Caco-2 (cell line): ENCODE results near the gene HSD17B2. TPM values are rescaled to one million over a fixed set of nuclear protein-coding genes. Genes with fewer than 3 reads are reported as not detected.

Experiments
- BruUV-seq: library from RNA; stranded (reverse); fragments of 400-500 nt; replicated peaks from 2 replicates; lab custom pipeline; 2021; lab: Mats Ljungman, UMichigan
- CTCF ChIA-PET: fragments of 300-600 bp; sonication (Branson Sonifier 250); formaldehyde crosslinking; loops from one replicate; lab custom pipeline; 2022; ENCODE audit warnings: antibody characterized with exemption; lab: Charles Lee
- POLR2A ChIA-PET: fragments of 300-600 bp; sonication (Branson Sonifier 250); formaldehyde crosslinking; loops from one replicate; lab custom pipeline; 2022; ENCODE audit warnings: antibody characterized with exemption; lab: Charles Lee
- DNase-seq, 2 experiments: peaks; one replicate each; pipeline versions ENCODE4 v3.0.0 to v3.0.0-alpha.2; 2020 to 2022
- H3K27me3 ChIP-seq: replicated peaks from 2 replicates; pipeline ENCODE4 v1.6.0; 2011; ENCODE audit warnings: low read length; ENCODE audit not compliant: control insufficient read depth, insufficient read depth
- H3K36me3 ChIP-seq: 2 replicates; pipeline ENCODE4 v1.5.1; 2011; ENCODE audit warnings: low read length; ENCODE audit not compliant: control insufficient read depth, insufficient read depth
- H3K4me1 ChIP-seq: fragments of 250-450 bp; sonication (Bioruptor Pico); 2 replicates; pipeline ENCODE4 v1.5.1; 2020; ENCODE audit warnings: mild to moderate bottlenecking
- H3K4me3 ChIP-seq: 2 replicates; pipeline ENCODE4 v1.5.1; 2011; ENCODE audit warnings: low read depth, mild to moderate bottlenecking, control low read depth, low read length
- H3K9me3 ChIP-seq: fragments of 250-450 bp; sonication (Bioruptor Pico); 2 replicates; pipeline ENCODE4 v1.5.1; 2020; ENCODE audit warnings: mild to moderate bottlenecking, moderate library complexity
- H3K27ac Mint-ChIP-seq: one replicate; pipeline ENCODE4 v1.8.0; 2022; ENCODE audit warnings: mixed read lengths; ENCODE audit not compliant: unreplicated experiment
- H3K27me3 Mint-ChIP-seq: one replicate; pipeline ENCODE4 v1.8.0; 2022; ENCODE audit warnings: mixed read lengths; ENCODE audit not compliant: insufficient read depth, unreplicated experiment
- H3K36me3 Mint-ChIP-seq: one replicate; pipeline ENCODE4 v1.8.0; 2022; ENCODE audit warnings: mild to moderate bottlenecking, mixed read lengths; ENCODE audit not compliant: insufficient read depth, unreplicated experiment
- H3K4me1 Mint-ChIP-seq: one replicate; pipeline ENCODE4 v1.8.0; 2022; ENCODE audit warnings: low read depth, mixed read lengths; ENCODE audit not compliant: unreplicated experiment
- H3K4me3 Mint-ChIP-seq: one replicate; pipeline ENCODE4 v1.8.0; 2022; ENCODE audit warnings: mild to moderate bottlenecking, moderate library complexity, mixed read lengths; ENCODE audit not compliant: unreplicated experiment
- H3K9me3 Mint-ChIP-seq: one replicate; pipeline ENCODE4 v1.8.0; 2022; ENCODE audit warnings: mixed read lengths; ENCODE audit not compliant: unreplicated experiment
- CTCF ChIP-seq, 2 experiments: fragments of 200-600 bp in 1 of 2; IDR thresholded peaks; 1 replicate in 1 of 2; 2 replicates in 1 of 2; pipeline versions ENCODE4 v1.5.1 to v1.8.0; 2011 to 2022; ENCODE audit warnings: antibody characterized with exemption in 1 of 2, control low read depth in 1 of 2, inconsistent platforms in 1 of 2, low read depth in 1 of 2, low read length in 1 of 2, mild to moderate bottlenecking in 1 of 2, moderate library complexity in 1 of 2; ENCODE audit not compliant: insufficient read depth in 1 of 2, severe bottlenecking in 1 of 2, unreplicated experiment in 1 of 2
- intact Hi-C: fragments of 100-400 bp; cut with micrococcal nuclease; formaldehyde crosslinking; loops from one replicate; pipeline ENCODE4 v1.10.0; 2022; ENCODE audit not compliant: unreplicated experiment
- total RNA-seq: library from RNA; stranded (reverse); gene quantifications from 2 replicates; pipeline ENCODE4 v1.2.3, GENCODE V29; 2022

Gene HSD17B2
- total RNA-seq, 1 experiment from 2014 or later: 5.1 TPM

- Histone ChIP-seq H3K4me1 (0 out of 2 replicates have a peak, but pooled peaks cover 4% of the 10 kb centered on the region), H3K36me3 (no peaks in the 10 kb centered on the region), H3K27me3 (no peaks in the 10 kb centered on the region), H3K4me3 (no peak overlapping the region), H3K9me3 (peaks cover 4% of the 10 kb centered on the region; the same call in 1 of the 2 replicates)
- no peak for DNase-seq
- POLR2A ChIA-PET: no interaction called here
- no peak overlapping the region for H3K4me3 Mint-ChIP-seq
- no peak overlapping the region for H3K27ac Mint-ChIP-seq
- TF ChIP-seq CTCF (IDR thresholded peaks at IDR 0.05; ENCODE audit: insufficient read depth in 1 of 2, low read depth in 1 of 2, low read length in 1 of 2, severe bottlenecking in 1 of 2, unreplicated experiment in 1 of 2): no peak
- CTCF ChIA-PET: interaction anchor here (0.6 kb wide), 1 partner anchor 153 kb away, joined by 3 read pairs; no protein-coding TSS in a partner anchor
- H3K4me1 Mint-ChIP-seq: no peaks in the 10 kb centered on the region
- H3K9me3 Mint-ChIP-seq: peaks cover 38% of the 10 kb centered on the region
- no peaks in the 10 kb centered on the region for H3K36me3 Mint-ChIP-seq
- BruUV-seq: no TSS peak
- intact Hi-C loops: no loop called here
- H3K27me3 Mint-ChIP-seq: peaks cover 5% of the 10 kb centered on the region
These were observed 46.2 kb downstream of the HSD17B2 start for GRCh38 chr16:82081264-82081663.

- intact Hi-C loops: no loop called here
- Mint-ChIP-seq H3K36me3 (no peaks in the 10 kb centered on the region), H3K4me3 (no peak overlapping the region), H3K9me3 (peaks cover 38% of the 10 kb centered on the region), H3K27me3 (peaks cover 5% of the 10 kb centered on the region), H3K27ac (no peak overlapping the region), H3K4me1 (no peaks in the 10 kb centered on the region)
- Histone ChIP-seq H3K4me1 (0 out of 2 replicates have a peak, but pooled peaks cover 4% of the 10 kb centered on the region), H3K9me3 (peaks cover under 1% of the 10 kb centered on the region; the same call in 1 of the 2 replicates), H3K36me3 (no peaks in the 10 kb centered on the region), H3K27me3 (no peaks in the 10 kb centered on the region), H3K4me3 (no peak overlapping the region)
- POLR2A ChIA-PET: no interaction called here
- DNase-seq: no peak
- TF ChIP-seq CTCF (IDR thresholded peaks at IDR 0.05; ENCODE audit: insufficient read depth in 1 of 2, low read depth in 1 of 2, low read length in 1 of 2, severe bottlenecking in 1 of 2, unreplicated experiment in 1 of 2): no peak
- BruUV-seq: no TSS peak
- CTCF ChIA-PET: no interaction called here
These were observed 47.0 kb downstream of the HSD17B2 start for GRCh38 chr16:82082097-82082496.

- ChIA-PET CTCF (no interaction called here), POLR2A (no interaction called here)
- intact Hi-C loops: no loop called here
- no peaks in the 10 kb centered on the region for H3K36me3 Mint-ChIP-seq
- no TSS peak for BruUV-seq
- Histone ChIP-seq H3K4me3 (no peak overlapping the region), H3K27me3 (no peaks in the 10 kb centered on the region), H3K36me3 (no peaks in the 10 kb centered on the region; the same call in 1 of the 2 replicates), H3K4me1 (0 out of 2 replicates have a peak, but pooled peaks cover 4% of the 10 kb centered on the region), H3K9me3 (no peaks in the 10 kb centered on the region)
- no peaks in the 10 kb centered on the region for H3K4me1 Mint-ChIP-seq
- peaks cover 2% of the 10 kb centered on the region for H3K27me3 Mint-ChIP-seq
- no peak overlapping the region for H3K27ac Mint-ChIP-seq
- no peak for DNase-seq
- peaks cover 32% of the 10 kb centered on the region for H3K9me3 Mint-ChIP-seq
- TF ChIP-seq CTCF (IDR thresholded peaks at IDR 0.05; ENCODE audit: insufficient read depth in 1 of 2, low read depth in 1 of 2, low read length in 1 of 2, severe bottlenecking in 1 of 2, unreplicated experiment in 1 of 2): no peak
- H3K4me3 Mint-ChIP-seq: no peak overlapping the region
These were observed 47.6 kb downstream of the HSD17B2 start for GRCh38 chr16:82082543-82083244.
